Measurements from ENCODE around the gene GJB1. TPM values are rescaled to one million over a fixed set of nuclear protein-coding genes. Genes with fewer than 3 reads are reported as not detected.

The GJB1 gene
- not detected in 2 replicates for total RNA-seq

DNA sequence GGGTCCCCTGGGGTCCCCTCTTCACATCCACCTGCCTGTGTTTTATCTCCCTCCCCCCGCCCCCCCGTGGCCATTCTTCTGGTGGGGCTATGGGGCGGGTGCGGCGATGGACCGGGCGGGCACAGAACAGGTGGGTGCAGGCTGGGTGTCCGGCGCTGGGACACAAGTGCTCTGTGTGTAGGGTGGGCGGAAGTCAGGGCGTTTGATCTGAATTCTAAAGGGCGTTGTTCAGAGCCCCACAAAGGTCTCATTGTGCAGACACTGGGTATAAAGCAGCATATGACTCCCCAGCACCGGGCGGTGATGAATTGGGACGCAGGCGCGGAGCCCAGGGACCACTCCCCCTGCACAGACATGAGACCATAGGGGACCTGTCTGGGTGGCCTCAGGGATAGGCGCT, at the start of gene GJB1:
Gene GJB1 (plus strand): TSS at position 296 of the 400 bp plus-strand sequence. CDS start 484 bp downstream, outside the sequence.

DNA sequence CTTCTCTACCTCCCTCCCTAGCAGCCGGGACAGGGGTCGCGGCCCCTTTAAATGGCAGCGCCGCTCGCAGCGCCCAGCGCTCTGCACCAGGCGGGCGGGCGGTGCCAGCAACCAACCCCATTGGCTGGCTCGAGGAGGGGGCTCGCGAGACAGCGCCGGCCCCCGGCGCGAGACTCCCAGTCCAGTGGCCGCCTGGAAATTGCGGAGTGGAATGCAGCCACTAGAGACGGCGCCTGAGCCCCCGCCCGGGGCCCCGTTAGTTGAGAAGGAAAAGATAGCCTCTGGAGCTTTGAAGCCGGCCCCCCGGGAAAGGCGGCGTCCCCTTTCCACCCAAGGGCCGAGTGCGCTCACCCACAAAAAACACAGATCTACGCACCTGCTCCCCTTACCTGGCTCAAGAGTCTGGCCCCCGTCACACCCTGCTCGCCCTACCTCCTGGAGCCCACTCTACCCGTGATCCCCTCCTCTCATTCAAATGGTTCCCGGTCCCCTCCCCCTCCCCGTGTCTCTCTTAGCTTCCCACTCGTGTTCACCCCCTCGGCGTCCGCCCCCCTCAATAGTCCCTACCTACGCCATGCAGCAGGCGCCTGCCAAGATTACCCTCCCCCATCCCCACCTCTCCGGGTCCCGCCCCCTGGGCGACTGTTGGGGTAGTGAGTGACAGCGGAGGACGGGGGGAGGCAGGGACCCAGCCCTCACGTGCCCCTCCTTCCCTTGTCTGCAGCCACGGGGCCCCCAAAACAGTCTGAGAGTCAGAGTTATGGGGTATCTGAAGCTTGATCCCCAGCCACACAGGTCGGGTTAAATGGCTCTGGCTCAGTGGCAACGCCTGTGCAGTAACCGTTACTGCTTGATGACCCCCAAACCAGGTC, 31.3 kb downstream of the GJB1 start, which contains the start of gene ZMYM3:
Gene ZMYM3 (minus strand): TSS at position 49 of the 872 bp plus-strand sequence. CDS start 885 bp downstream, outside the sequence.

Other genes starting within 250 kb of the GJB1 start
- gene SNX12, start 154.9 kb upstream of the GJB1 start, total RNA-seq = 65.1 and 79.3 TPM in 2 replicates
- gene FOXO4, start 127.4 kb upstream of the GJB1 start, total RNA-seq = 4.1 and 8.1 TPM in 2 replicates
- gene CXorf65, start 116.5 kb upstream of the GJB1 start, total RNA-seq = not detected in 2 replicates
- not detected in 2 replicates for gene IL2RG, start 111.6 kb upstream of the GJB1 start, total RNA-seq
- gene MED12, start 104.6 kb upstream of the GJB1 start, total RNA-seq = 29.3 and 34.3 TPM in 2 replicates
- 0.26 and 0.95 TPM in 2 replicates for gene NLGN3, start 78.4 kb upstream of the GJB1 start, total RNA-seq
- gene ZMYM3, start 30.9 kb downstream of the GJB1 start, total RNA-seq = 8.7 and 11.2 TPM in 2 replicates
- gene NONO, start 60.4 kb downstream of the GJB1 start, total RNA-seq = 383 and 436 TPM in 2 replicates
- 0.43 and 0.47 TPM in 2 replicates for gene ITGB1BP2, start 78.5 kb downstream of the GJB1 start, total RNA-seq
- gene TAF1, start 143.1 kb downstream of the GJB1 start, total RNA-seq = 46.5 and 58.0 TPM in 2 replicates